ENCODE results near the gene UBP1.
A peak's percentile ranks its signal among the peaks of the same experiment; 100 is the strongest.
"Not testable (repeated sequence)": the region's sequence is repeated elsewhere in the genome, so short reads cannot be mapped to it uniquely, and the experiment has no call there.

Gene UBP1

GRCh38 chr3:33440328-33441224 is at the start of gene UBP1:
UBP1 (minus strand) TSS chr3:33440405; CDS start chr3:33439848, 557 bp downstream.
- peak; percentile 100 for DNase-seq (ENCODE audit: low spot score)

DNA sequence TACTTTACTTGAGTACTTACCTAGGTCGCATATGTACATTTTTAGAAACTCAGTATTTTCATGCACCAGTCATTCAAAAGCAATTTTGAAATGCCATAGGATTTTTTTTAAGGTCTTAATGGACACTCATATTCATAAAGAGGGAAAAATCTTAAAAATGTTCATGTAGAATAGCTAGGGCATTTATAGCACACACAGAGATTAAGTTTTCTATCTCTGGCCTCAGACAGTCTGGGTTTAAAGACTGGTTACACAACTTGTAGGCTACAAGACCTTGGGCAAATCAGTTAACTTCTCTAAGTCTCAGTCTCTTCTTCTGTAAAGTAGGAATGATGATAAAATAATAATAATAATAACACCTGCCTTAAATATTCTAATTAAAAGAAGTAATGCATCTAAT is 48.5 kb upstream of the UBP1 start:
- DNase-seq (ENCODE audit: low spot score) = no peak

- DNase-seq (ENCODE audit: low spot score) = no peak
These were observed 48.0 kb upstream of the UBP1 start for GRCh38 chr3:33488246-33488645.

DNA sequence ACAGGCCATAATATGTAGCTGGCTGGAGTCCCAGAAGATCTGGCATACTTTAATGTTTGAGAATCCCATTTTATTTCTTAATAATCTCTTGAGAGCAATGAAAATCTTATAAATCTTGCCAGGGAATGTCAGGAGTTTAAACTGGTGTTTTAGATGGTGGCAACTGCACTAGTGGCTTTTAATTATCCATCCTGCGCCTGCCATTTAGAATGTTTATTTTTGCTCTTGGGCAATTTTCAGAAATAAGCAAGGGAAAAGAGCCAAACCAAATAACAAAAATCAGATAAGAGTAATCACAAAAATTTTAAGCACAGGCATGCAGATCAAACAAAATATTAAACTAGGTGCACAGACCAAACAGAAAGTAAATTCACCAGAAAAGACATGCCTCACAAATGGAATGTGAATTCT is 41.9 kb upstream of the UBP1 start:
- DNase-seq (ENCODE audit: low spot score) = no peak

GRCh38 chr3:33474896-33475295 is 34.7 kb upstream of the UBP1 start:
- DNase-seq (ENCODE audit: low spot score) = no peak

GRCh38 chr3:33473813-33474212 is 33.6 kb upstream of the UBP1 start:
- DNase-seq (ENCODE audit: low spot score) = no peak

DNA sequence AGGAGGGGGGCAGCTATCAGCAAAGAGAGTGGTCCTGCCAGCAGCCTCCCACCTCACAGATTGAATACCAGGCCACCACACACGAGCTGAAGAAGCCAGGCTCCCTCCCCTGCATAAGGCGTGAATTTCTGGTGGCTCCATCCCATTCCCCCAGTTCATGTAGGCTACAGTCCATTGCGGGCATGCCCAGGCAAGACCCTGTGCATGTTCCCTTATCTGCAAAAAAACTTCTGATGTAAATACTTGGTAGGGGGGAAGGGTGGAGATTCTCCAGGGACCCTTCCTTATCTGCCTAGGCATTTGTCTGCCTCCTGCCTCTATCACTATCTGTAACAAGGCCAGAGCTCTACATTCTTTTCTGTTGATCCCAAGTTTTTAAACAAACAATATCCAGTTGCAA is 27.6 kb upstream of the UBP1 start:
- no peak for DNase-seq (ENCODE audit: low spot score)

- DNase-seq (ENCODE audit: low spot score) = no peak
These were observed 20.9 kb upstream of the UBP1 start for GRCh38 chr3:33461097-33461496.

DNA sequence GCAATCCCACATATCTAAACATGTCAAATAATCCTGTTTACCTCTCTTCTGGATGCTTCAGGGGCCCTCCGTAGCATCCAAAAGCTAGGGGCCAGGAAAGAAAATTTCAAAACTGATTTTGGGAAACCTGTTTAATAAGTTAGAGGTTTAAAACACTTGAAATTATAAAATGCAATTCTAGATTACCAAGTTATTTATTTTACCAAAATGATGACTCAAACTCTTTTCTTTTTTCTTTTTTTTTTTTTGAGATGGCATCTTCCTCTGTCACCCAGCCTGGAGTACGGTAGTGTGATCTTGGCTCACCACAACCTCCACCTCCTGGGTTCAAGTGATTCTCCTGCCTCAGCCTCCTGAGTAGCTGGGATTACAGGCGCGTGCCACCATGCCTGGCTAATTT is 19.4 kb upstream of the UBP1 start:
- DNase-seq (ENCODE audit: low spot score) = not testable (repeated sequence)

DNA sequence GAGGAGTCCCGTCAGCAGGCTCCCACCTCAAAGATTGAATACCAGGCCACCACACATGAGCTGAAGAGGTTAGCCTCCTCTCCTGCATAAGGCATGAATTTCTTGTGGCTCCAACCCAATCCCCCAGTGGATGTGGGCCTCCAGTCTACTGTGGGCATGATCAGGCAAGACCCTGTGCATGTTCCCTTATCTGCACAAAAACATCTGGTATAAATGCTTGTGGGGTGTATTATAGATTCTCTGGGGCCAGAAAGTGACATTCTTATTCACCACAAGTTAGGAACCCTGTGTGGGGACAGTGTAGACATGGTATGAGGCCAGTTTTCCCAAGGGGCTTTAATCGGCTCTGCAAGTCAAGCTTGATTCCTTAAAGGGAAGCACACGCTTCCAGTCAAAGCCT is 18.2 kb upstream of the UBP1 start:
- DNase-seq (ENCODE audit: low spot score) = peak; percentile 48

DNA sequence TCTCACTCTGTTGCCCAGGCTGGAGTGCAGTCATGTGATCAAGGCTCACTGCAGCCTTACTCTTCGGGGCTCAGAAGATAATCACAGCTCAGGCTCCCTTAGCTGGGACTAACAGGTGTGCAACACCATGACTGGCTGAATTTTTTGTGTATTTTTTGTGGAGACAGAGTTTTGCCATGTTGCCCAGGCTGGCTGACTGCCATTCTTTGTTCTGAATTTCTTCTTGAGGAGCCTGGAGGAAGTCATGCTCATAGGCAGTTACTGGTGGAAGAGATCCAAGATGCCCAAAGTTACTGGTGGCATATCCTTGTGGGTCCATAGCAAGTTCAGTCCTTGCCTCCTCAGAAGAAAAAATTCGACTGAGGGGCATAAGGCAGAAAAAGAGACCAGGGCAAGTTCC is 16.6 kb upstream of the UBP1 start:
- no peak for DNase-seq (ENCODE audit: low spot score)

DNA sequence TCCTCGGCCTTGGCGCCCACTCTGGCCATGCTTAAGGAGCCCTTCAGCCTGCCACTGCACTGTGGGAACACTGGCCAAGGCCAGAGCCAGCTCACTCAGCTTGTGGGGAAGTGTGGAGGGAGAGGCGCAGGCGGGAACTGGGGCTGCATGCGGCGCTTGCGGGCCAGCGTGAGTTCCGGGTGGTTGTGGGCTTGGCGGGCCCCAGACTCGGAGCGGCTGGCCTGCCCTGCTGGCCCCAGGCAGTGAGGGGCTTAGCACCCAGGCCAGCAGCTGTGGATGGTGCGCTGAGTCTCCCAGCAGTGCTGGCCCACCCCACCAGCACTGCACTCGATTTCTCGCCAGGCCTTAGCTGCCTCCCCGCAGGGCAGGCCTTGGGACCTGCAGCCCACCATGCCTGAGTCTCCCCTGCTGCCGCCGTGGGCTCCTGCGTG is 13.1 kb upstream of the UBP1 start:
- no peak for DNase-seq (ENCODE audit: low spot score)

GRCh38 chr3:33451994-33452393 is 11.8 kb upstream of the UBP1 start:
- DNase-seq (ENCODE audit: low spot score) = not testable (repeated sequence)

DNA sequence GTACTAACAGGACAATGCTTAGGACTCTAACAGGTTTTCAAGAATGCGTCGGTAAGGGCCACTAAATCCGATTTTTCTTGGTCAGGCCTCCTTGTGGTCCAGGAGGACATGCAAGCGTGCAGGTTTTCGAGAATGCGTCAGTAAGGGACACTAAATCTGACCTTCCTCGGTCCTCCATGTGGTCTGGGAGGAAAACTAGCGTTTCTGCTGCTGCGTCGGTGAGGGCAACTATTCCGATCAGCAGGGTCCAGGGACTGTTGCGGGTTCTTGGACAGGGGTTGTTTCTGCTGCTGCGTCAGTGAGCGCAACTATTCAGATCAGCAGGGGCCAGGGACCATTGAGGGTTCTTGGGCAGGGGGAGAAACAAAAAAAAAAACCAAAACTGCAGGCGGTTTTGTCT is 7.8 kb upstream of the UBP1 start:
- no peak for DNase-seq (ENCODE audit: low spot score)

DNA sequence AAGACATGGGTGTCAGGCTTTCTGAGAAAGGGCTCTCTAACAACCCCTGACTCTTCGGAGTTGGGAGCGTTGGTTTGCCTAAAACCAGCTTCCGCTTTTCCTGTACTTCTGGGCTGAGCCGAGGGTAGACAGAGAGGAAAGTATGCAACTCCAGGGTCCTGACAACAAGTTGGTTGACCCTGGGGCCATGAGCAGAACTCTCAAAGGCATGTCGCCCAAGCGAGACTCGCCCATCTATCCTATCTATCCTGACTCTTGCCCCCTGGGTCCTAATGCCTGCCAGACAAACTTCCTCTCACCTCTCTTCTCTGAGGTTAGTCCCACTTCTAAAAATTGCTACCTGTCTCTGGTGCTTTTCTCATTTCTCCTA is 7.0 kb upstream of the UBP1 start:
- DNase-seq (ENCODE audit: low spot score) = not testable (repeated sequence)

GRCh38 chr3:33442190-33442589 is 2.0 kb upstream of the UBP1 start:
- no peak for DNase-seq (ENCODE audit: low spot score)

DNA sequence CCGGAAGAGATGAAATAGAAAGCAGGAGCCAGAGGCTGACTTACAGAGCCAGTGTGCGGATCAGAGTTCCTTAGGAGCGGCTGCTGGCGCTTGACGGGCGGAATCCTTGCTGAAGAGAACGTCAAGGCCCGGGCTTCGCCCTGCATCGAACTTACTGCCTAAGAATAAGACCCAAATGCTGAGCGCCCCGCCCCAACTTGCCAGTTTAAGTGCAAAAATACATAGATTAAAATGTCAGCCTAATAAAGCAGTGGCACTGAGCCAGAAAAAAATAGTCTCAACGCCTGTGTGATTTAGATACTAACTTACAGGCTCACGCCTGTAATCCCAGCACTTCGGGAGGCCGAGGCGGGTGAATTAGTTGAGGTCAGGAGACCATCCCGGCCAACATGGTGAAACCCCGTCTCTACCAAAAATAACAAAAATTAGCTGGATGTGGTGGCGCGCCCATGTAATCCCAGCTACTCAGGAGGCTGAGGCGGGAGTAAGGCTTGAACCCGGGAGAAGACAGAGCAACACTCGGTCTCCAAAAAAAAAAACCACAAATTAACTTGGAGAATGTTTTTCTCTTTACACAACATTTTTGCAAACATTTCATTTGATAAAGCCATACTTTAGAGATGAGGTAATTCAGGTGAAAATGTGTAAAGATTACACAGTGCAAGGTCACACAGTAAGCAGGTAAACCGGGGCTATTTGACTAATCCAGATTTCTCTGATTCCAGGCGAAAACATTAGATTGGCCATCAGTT is 1.2 kb upstream of the UBP1 start:
- DNase-seq (ENCODE audit: low spot score) = peak; percentile 73

DNA sequence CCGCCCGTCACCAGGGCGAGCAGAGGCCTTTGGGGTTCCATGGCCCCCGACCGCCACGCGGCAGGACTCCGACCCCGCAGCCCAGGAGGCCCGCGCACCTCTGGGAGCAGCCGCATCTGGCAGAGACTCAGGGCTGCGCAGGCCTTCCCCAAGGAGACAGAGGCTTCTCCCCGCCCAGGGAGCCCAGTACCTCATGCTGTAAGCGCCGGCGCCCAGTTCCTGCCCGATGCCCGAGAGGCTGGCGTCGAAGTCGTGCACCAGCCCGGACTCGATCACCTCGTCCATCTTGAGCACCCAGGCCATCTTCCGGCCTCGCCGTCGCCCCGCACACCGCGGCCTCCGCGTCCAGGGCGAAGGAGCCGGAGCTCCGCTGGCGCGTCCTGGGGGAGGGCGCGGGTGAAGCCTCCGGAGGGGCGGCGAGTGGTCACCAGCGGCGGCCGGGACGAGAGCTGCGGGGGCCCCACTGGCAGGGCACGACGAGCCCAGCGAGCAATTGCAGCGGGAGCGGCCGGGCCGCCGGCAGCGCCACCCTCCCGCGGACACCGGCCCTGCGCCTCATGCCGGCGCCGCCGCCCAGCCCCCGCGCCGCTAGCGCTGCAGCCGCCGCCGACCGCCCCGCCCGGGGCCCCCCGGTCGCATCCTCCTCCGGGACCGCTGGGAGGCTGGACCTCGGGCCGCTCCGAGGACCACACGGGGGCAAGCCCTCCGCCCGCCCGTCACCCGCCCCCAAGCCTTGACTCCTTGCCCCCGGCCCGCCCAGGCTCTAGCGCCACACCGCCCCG is 468 bp downstream of the UBP1 start:
- DNase-seq (ENCODE audit: low spot score) = peak; percentile 39

GRCh38 chr3:33438881-33439545 is 1.2 kb downstream of the UBP1 start:
- no peak for DNase-seq (ENCODE audit: low spot score)

- peak; percentile 31 for DNase-seq (ENCODE audit: low spot score)
These were observed 1.9 kb downstream of the UBP1 start for GRCh38 chr3:33438284-33438668.

DNA sequence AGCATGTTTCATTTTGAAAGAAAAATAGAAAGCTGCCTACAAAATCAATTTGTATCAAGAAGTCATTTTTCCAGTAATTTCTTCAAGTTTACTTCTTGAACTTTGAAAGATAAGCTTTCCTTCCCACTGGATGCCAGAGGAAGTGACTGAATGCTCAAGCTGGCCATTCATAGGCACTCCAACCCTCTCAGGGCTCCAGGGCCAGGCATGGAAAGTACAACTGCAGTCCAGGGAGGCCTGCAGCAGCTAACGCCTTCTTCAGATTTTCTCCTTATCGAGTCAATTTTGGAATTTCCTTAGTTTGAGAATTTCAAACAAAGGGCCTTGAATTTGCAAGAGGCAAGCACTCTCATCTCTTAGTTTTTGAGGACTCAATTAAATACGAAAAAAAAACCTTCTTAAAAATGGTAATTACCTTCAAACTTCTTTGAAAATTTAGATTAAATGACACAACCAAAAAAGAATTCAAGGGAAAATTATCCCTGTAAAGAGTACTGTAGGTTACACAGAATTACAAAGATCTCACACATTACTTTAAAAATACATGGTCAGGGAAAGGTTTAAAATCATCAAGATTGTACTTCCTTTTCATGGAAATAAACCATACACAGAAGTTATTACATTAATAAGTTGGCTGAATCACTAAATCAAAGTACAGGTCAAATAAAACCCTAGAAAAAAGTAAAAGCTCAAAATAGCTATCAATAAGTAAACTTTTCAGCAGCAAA is 2.5 kb downstream of the UBP1 start:
- no peak for DNase-seq (ENCODE audit: low spot score)
